GM12873 (cell line): ENCODE measurements around the gene PTPRG.

Experiments
- CTCF ChIP-seq: IDR thresholded peaks from 2 replicates; pipeline ENCODE4 v1.5.1; 2012; ENCODE audit warnings: low read depth, mild to moderate bottlenecking, moderate library complexity, low read length, control low read depth; ENCODE audit not compliant: insufficient read depth; ENCODE audit errors: missing control alignments

PTPRG gene

GRCh38 chr3:62211675-62212429, 650.5 kb downstream of the PTPRG start:
- TF ChIP-seq CTCF, result no peak

DNA sequence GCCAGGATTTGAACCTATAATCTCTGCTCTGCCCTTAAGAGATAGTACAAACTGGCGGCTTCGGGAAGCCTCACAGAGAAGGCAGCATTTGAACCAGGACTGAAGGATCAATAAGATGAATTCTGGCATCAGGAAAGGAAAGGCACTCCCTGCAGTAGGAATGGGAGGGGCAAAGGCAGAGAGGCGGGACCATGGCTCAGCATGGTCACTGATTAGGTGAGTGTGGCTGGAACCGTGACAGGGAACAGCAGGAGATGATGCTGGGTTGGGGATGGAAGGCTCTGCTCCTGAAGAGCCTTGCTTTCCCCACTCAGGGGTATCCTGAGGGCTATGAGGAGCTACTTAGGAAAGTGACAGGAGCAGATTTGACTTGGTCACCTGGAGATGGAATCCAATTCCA, 653.5 kb downstream of the PTPRG start:
- TF ChIP-seq CTCF, result no peak

- TF ChIP-seq CTCF, result no peak
These were observed 659.2 kb downstream of the PTPRG start for GRCh38 chr3:62220616-62221015.

DNA sequence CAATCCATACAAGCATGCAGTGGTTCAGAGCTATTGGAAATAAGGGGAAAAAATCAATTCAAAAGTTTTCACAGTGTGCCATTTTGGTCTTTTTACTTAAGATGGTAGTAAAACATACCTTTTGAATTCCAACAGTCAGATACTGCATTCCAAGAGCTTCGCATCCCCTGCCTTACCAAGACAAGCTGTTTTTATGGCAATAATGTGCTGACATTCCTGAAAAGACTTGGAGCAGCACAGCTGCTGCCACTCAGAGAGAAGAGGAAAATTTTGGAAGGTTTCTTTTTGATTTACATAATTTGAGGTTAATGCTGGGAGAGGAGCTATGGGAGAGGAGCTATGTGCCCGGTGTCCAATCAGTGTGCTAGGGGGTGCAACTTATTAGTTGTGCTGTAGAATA, 663.7 kb downstream of the PTPRG start:
- TF ChIP-seq CTCF, result no peak

- no peak for TF ChIP-seq CTCF
These were observed 665.4 kb downstream of the PTPRG start for GRCh38 chr3:62226601-62227339.

DNA sequence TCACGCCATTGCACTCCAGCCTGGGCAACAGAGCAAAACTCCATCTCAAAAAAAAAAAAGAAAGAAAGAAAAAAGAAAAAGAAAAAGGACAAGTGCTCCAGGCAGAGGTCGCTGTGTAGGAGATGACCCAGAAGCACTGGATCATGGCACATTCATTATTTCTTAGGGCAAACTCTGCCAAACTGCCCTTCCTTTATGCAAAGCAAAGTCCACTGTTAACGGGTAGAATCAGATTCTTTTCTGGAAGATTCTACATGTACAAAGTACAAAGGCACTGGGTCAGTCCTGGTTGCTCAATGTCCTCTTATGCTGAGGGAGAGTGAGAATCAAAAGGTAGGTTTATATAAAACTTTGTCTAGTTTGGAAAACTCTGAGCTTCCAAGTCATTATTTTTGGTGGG, 667.1 kb downstream of the PTPRG start:
- no peak for TF ChIP-seq CTCF

GRCh38 chr3:62229211-62229610, 667.8 kb downstream of the PTPRG start:
- no peak for TF ChIP-seq CTCF
